HUES48 (cell line): Measurements from ENCODE around the gene TERB1.

Experiments
- H3K27ac ChIP-seq: one replicate; pipeline ENCODE4 v1.7.0; 2013; ENCODE audit warnings: low read depth, low read length, inconsistent platforms
- H3K27me3 ChIP-seq: 2 replicates; pipeline ENCODE4 v1.6.1; 2013; ENCODE audit warnings: mild to moderate bottlenecking, low read length; ENCODE audit not compliant: control insufficient read depth, insufficient read depth
- H3K36me3 ChIP-seq: 2 replicates; pipeline ENCODE4 v1.6.1; 2013; ENCODE audit warnings: low read length; ENCODE audit not compliant: control insufficient read depth, insufficient read depth
- H3K4me1 ChIP-seq: 2 replicates; pipeline ENCODE4 v1.6.1; 2013; ENCODE audit warnings: mild to moderate bottlenecking, low read length; ENCODE audit not compliant: control insufficient read depth, insufficient read depth
- H3K4me3 ChIP-seq: 2 replicates; pipeline ENCODE4 v1.5.1; 2013; ENCODE audit warnings: mild to moderate bottlenecking, low read depth, low read length
- H3K9ac ChIP-seq: 2 replicates; pipeline ENCODE4 v1.6.1; 2013; ENCODE audit warnings: mild to moderate bottlenecking, low read depth, low read length, moderate library complexity
- H3K9me3 ChIP-seq: 2 replicates; pipeline ENCODE4 v1.6.1; 2013; ENCODE audit warnings: low read length; ENCODE audit not compliant: control insufficient read depth, insufficient read depth

TERB1 gene

GRCh38 chr16:66776457-66776856 lies 24.9 kb downstream of the TERB1 start:
- Histone ChIP-seq H3K27ac (no peak overlapping the region), H3K36me3 (no peaks in the 10 kb centered on the region), H3K4me3 (no peak overlapping the region), H3K27me3 (no peaks in the 10 kb centered on the region), H3K9me3 (no peaks in the 10 kb centered on the region), H3K4me1 (no peaks in the 10 kb centered on the region), H3K9ac (no peak overlapping the region)

- no peaks in the 10 kb centered on the region for H3K4me1 ChIP-seq
- H3K27me3 ChIP-seq = no peaks in the 10 kb centered on the region
- no peak overlapping the region for H3K4me3 ChIP-seq
- no peak overlapping the region for H3K9ac ChIP-seq
- no peaks in the 10 kb centered on the region for H3K36me3 ChIP-seq
- no peaks in the 10 kb centered on the region for H3K9me3 ChIP-seq
- no peak overlapping the region for H3K27ac ChIP-seq
Measured at GRCh38 chr16:66774981-66775380, 26.4 kb downstream of the TERB1 start.

GRCh38 chr16:66758086-66758485 lies 43.3 kb downstream of the TERB1 start:
- H3K9me3 ChIP-seq = no peaks in the 10 kb centered on the region
- no peak overlapping the region for H3K4me3 ChIP-seq
- H3K27me3 ChIP-seq = no peaks in the 10 kb centered on the region
- no peaks in the 10 kb centered on the region for H3K4me1 ChIP-seq
- H3K27ac ChIP-seq = no peak overlapping the region
- no peak overlapping the region for H3K9ac ChIP-seq
- H3K36me3 ChIP-seq = no peaks in the 10 kb centered on the region

- H3K36me3 ChIP-seq = peaks cover 6% of the 10 kb centered on the region; the same call in 1 of the 2 replicates
- no peaks in the 10 kb centered on the region for H3K27me3 ChIP-seq
- no peaks in the 10 kb centered on the region for H3K9me3 ChIP-seq
- H3K4me3 ChIP-seq = no peak overlapping the region
- H3K9ac ChIP-seq = no peak overlapping the region
- no peak overlapping the region for H3K27ac ChIP-seq
- H3K4me1 ChIP-seq = peaks cover 12% of the 10 kb centered on the region
Measured at GRCh38 chr16:66754819-66755218, 46.6 kb downstream of the TERB1 start.

GRCh38 chr16:66754211-66754610 lies 47.2 kb downstream of the TERB1 start:
- H3K36me3 ChIP-seq = peaks cover 13% of the 10 kb centered on the region
- H3K9ac ChIP-seq = no peak overlapping the region
- no peak overlapping the region for H3K27ac ChIP-seq
- H3K27me3 ChIP-seq = no peaks in the 10 kb centered on the region
- no peaks in the 10 kb centered on the region for H3K9me3 ChIP-seq
- H3K4me1 ChIP-seq = peaks cover 12% of the 10 kb centered on the region
- H3K4me3 ChIP-seq = no peak overlapping the region

GRCh38 chr16:66752958-66753357 lies 48.4 kb downstream of the TERB1 start:
- no peak overlapping the region for H3K9ac ChIP-seq

GRCh38 chr16:66752379-66752778 lies 49.0 kb downstream of the TERB1 start:
- Histone ChIP-seq H3K36me3 (peaks cover 31% of the 10 kb centered on the region), H3K4me1 (peaks cover 14% of the 10 kb centered on the region), H3K27me3 (no peaks in the 10 kb centered on the region), H3K27ac (no peak overlapping the region), H3K9me3 (no peaks in the 10 kb centered on the region), H3K9ac (no peak overlapping the region), H3K4me3 (no peak overlapping the region)

More at GRCh38 chr16:66752958-66753357, 48.4 kb downstream of the TERB1 start:
- Histone ChIP-seq H3K4me3 (no peak overlapping the region), H3K27me3 (no peaks in the 10 kb centered on the region), H3K36me3 (peaks cover 25% of the 10 kb centered on the region), H3K4me1 (peaks cover 14% of the 10 kb centered on the region), H3K27ac (no peak overlapping the region), H3K9me3 (no peaks in the 10 kb centered on the region)

- Histone ChIP-seq H3K4me1 (peaks cover 14% of the 10 kb centered on the region), H3K36me3 (peaks cover 35% of the 10 kb centered on the region), H3K27me3 (no peaks in the 10 kb centered on the region), H3K27ac (no peak overlapping the region), H3K4me3 (no peak overlapping the region), H3K9me3 (no peaks in the 10 kb centered on the region), H3K9ac (peak overlapping the region; percentile 3; the same call in 1 of the 2 replicates)
Measured at GRCh38 chr16:66751992-66752322, 49.4 kb downstream of the TERB1 start.

- Histone ChIP-seq H3K27me3 (no peaks in the 10 kb centered on the region), H3K9me3 (no peaks in the 10 kb centered on the region), H3K36me3 (peaks cover 40% of the 10 kb centered on the region), H3K4me1 (peaks cover 14% of the 10 kb centered on the region), H3K27ac (peak within 1 kb of the TSS; percentile 87), H3K9ac (peak within 1 kb of the TSS; percentile 96), H3K4me3 (peak within 1 kb of the TSS; percentile 79)
Measured at GRCh38 chr16:66751303-66751991, 49.9 kb downstream of the TERB1 start, which contains the start of gene DYNC1LI2. Gene DYNC1LI2 (minus strand): TSS chr16:66751609. CDS start chr16:66751591, 18 bp downstream.

GRCh38 chr16:66751053-66751302 lies 50.4 kb downstream of the TERB1 start:
- Histone ChIP-seq H3K27ac (peak overlapping the region; percentile 87), H3K4me3 (peak overlapping the region; percentile 79), H3K27me3 (no peaks in the 10 kb centered on the region), H3K9ac (peak overlapping the region; percentile 96), H3K9me3 (no peaks in the 10 kb centered on the region), H3K4me1 (peaks cover 14% of the 10 kb centered on the region), H3K36me3 (peaks cover 45% of the 10 kb centered on the region)

- peak overlapping the region; percentile 96 for H3K9ac ChIP-seq
- H3K9me3 ChIP-seq = no peaks in the 10 kb centered on the region
- peaks cover 14% of the 10 kb centered on the region for H3K4me1 ChIP-seq
- peaks cover 50% of the 10 kb centered on the region for H3K36me3 ChIP-seq
- H3K27me3 ChIP-seq = no peaks in the 10 kb centered on the region
- peak overlapping the region; percentile 79 for H3K4me3 ChIP-seq
- H3K27ac ChIP-seq = peak overlapping the region; percentile 87
Measured at GRCh38 chr16:66750279-66751052, 50.9 kb downstream of the TERB1 start.
